Parathyroid adenoma (tissue), 2 donors: Measurements from ENCODE around the gene SH3GL2.

Source experiments
- H2AFZ ChIP-seq: fragments of 300-600 bp; sonication (generic); one replicate; pipeline ENCODE4 v1.7.0; 2017; ENCODE audit warnings: antibody characterized with exemption, mild to moderate bottlenecking
- H3K27ac ChIP-seq: fragments of 300-600 bp; sonication (generic); one replicate; pipeline ENCODE4 v1.7.0; 2017
- H3K27me3 ChIP-seq: fragments of 300-600 bp; sonication (generic); one replicate; pipeline ENCODE4 v1.7.0; 2017; ENCODE audit warnings: low read length; ENCODE audit not compliant: control insufficient read depth, insufficient read depth
- H3K36me3 ChIP-seq: fragments of 300-600 bp; sonication (generic); one replicate; pipeline ENCODE4 v1.7.0; 2017; ENCODE audit warnings: low read length; ENCODE audit not compliant: control insufficient read depth, insufficient read depth
- H3K4me1 ChIP-seq: fragments of 300-600 bp; sonication (generic); one replicate; pipeline ENCODE4 v1.7.0; 2017; ENCODE audit warnings: control low read depth
- H3K4me2 ChIP-seq: fragments of 300-600 bp; sonication (generic); one replicate; pipeline ENCODE4 v1.7.0; 2017; ENCODE audit warnings: low read length
- H3K4me3 ChIP-seq: fragments of 300-600 bp; sonication (generic); one replicate; pipeline ENCODE4 v1.7.0; 2017; ENCODE audit warnings: low read depth, low read length
- H3K79me2 ChIP-seq: fragments of 300-600 bp; sonication (generic); one replicate; pipeline ENCODE4 v1.7.0; 2017; ENCODE audit warnings: control low read depth
- H3K9ac ChIP-seq: fragments of 300-600 bp; sonication (generic); one replicate; pipeline ENCODE4 v1.7.0; 2017; ENCODE audit warnings: mild to moderate bottlenecking
- H3K9me3 ChIP-seq: fragments of 300-600 bp; sonication (generic); one replicate; pipeline ENCODE4 v1.7.0; 2017; ENCODE audit warnings: low read length; ENCODE audit not compliant: control insufficient read depth
- TF ChIP-seq, protein P1 (sequence below): fragments of 300-600 bp; sonication (generic); IDR thresholded peaks from one replicate; pipeline ENCODE4 v1.7.0; 2017; ENCODE audit warnings: antibody characterized with exemption, mild to moderate bottlenecking
- donor health status: primary hyperparathyroidism.

Gene SH3GL2

DNA sequence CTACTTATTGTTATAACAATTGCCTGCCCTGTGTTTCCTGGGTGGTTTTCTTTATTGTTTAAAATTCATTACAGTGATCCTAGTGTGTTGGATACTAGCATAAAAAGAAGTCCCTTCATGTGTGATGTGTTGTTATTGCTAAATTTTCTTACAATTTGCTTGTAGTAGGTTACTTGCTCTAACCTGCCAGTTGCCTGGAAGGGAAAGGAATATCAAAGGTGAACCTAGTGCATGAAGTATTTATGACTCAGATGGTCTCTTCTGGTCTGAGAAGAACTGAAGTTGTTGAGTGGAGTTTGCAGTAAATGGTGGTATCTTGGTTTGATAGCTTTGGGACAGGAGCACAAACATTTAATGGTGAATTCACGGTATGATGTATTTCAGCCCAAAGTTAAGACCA is 58.0 kb downstream of the SH3GL2 start:
- Histone ChIP-seq H3K4me2 (no peak overlapping the region), H3K4me1 (no peaks in the 10 kb centered on the region), H3K9me3 (no peaks in the 10 kb centered on the region), H3K36me3 (no peaks in the 10 kb centered on the region), H3K27me3 (no peaks in the 10 kb centered on the region), H2AFZ (no peak overlapping the region), H3K4me3 (no peak overlapping the region), H3K79me2 (no peaks in the 10 kb centered on the region), H3K27ac (no peak overlapping the region), H3K9ac (no peak overlapping the region)
- TF ChIP-seq, protein P1, sequence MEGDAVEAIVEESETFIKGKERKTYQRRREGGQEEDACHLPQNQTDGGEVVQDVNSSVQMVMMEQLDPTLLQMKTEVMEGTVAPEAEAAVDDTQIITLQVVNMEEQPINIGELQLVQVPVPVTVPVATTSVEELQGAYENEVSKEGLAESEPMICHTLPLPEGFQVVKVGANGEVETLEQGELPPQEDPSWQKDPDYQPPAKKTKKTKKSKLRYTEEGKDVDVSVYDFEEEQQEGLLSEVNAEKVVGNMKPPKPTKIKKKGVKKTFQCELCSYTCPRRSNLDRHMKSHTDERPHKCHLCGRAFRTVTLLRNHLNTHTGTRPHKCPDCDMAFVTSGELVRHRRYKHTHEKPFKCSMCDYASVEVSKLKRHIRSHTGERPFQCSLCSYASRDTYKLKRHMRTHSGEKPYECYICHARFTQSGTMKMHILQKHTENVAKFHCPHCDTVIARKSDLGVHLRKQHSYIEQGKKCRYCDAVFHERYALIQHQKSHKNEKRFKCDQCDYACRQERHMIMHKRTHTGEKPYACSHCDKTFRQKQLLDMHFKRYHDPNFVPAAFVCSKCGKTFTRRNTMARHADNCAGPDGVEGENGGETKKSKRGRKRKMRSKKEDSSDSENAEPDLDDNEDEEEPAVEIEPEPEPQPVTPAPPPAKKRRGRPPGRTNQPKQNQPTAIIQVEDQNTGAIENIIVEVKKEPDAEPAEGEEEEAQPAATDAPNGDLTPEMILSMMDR = no peak

- H3K27ac ChIP-seq = no peak overlapping the region
- TF ChIP-seq, protein P1 = no peak
- H3K4me2 ChIP-seq = no peak overlapping the region
- no peak overlapping the region for H3K9ac ChIP-seq
- H3K79me2 ChIP-seq = no peaks in the 10 kb centered on the region
- no peaks in the 10 kb centered on the region for H3K27me3 ChIP-seq
- H3K4me3 ChIP-seq = no peak overlapping the region
- H2AFZ ChIP-seq = no peak overlapping the region
- no peaks in the 10 kb centered on the region for H3K4me1 ChIP-seq
- no peaks in the 10 kb centered on the region for H3K9me3 ChIP-seq
- no peaks in the 10 kb centered on the region for H3K36me3 ChIP-seq
These were observed 58.4 kb downstream of the SH3GL2 start for GRCh38 chr9:17637229-17637628.

DNA sequence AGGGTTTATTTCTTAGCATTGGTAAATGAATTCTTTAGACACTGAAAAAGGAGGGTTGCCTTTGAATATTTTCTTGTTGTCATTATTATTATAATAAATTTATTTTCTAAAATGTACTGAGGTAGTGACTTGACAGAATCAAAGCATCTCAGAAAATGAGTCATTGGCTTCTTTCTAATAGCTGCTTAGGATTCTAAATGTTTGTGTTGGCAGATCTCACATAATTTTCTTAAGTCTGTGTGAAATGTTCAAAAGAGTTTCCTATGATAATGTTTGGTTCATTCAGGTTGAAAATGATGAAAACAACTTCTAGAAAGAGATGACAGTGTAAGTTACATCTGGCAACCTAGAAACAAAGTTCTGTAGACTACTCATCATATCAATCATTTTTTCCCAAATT is 69.7 kb downstream of the SH3GL2 start:
- H3K27ac ChIP-seq = no peak overlapping the region
- H3K4me3 ChIP-seq = no peak overlapping the region
- H3K4me2 ChIP-seq = no peak overlapping the region
- no peaks in the 10 kb centered on the region for H3K4me1 ChIP-seq
- no peak overlapping the region for H2AFZ ChIP-seq
- H3K9me3 ChIP-seq = no peaks in the 10 kb centered on the region
- H3K36me3 ChIP-seq = no peaks in the 10 kb centered on the region
- no peak overlapping the region for H3K9ac ChIP-seq
- TF ChIP-seq, protein P1 = no peak
- no peaks in the 10 kb centered on the region for H3K27me3 ChIP-seq
- H3K79me2 ChIP-seq = no peaks in the 10 kb centered on the region

GRCh38 chr9:17651725-17652124 is 72.9 kb downstream of the SH3GL2 start:
- no peak overlapping the region for H3K4me2 ChIP-seq
- H3K79me2 ChIP-seq = no peaks in the 10 kb centered on the region
- no peak overlapping the region for H3K4me3 ChIP-seq
- H3K9me3 ChIP-seq = no peaks in the 10 kb centered on the region
- H2AFZ ChIP-seq = no peak overlapping the region
- TF ChIP-seq, protein P1 = no peak
- no peak overlapping the region for H3K9ac ChIP-seq
- H3K27ac ChIP-seq = no peak overlapping the region
- H3K36me3 ChIP-seq = no peaks in the 10 kb centered on the region
- H3K4me1 ChIP-seq = no peaks in the 10 kb centered on the region
- H3K27me3 ChIP-seq = no peaks in the 10 kb centered on the region

GRCh38 chr9:17653947-17654465 is 75.1 kb downstream of the SH3GL2 start:
- TF ChIP-seq, protein P1 = no peak
- no peaks in the 10 kb centered on the region for H3K79me2 ChIP-seq
- no peaks in the 10 kb centered on the region for H3K36me3 ChIP-seq
- no peaks in the 10 kb centered on the region for H3K27me3 ChIP-seq
- no peak overlapping the region for H3K4me3 ChIP-seq
- H3K4me1 ChIP-seq = no peaks in the 10 kb centered on the region
- no peak overlapping the region for H2AFZ ChIP-seq
- H3K27ac ChIP-seq = no peak overlapping the region
- H3K4me2 ChIP-seq = no peak overlapping the region
- H3K9me3 ChIP-seq = no peaks in the 10 kb centered on the region
- H3K9ac ChIP-seq = no peak overlapping the region
